ENCODE measurements around the gene CCDC89.

DNA sequence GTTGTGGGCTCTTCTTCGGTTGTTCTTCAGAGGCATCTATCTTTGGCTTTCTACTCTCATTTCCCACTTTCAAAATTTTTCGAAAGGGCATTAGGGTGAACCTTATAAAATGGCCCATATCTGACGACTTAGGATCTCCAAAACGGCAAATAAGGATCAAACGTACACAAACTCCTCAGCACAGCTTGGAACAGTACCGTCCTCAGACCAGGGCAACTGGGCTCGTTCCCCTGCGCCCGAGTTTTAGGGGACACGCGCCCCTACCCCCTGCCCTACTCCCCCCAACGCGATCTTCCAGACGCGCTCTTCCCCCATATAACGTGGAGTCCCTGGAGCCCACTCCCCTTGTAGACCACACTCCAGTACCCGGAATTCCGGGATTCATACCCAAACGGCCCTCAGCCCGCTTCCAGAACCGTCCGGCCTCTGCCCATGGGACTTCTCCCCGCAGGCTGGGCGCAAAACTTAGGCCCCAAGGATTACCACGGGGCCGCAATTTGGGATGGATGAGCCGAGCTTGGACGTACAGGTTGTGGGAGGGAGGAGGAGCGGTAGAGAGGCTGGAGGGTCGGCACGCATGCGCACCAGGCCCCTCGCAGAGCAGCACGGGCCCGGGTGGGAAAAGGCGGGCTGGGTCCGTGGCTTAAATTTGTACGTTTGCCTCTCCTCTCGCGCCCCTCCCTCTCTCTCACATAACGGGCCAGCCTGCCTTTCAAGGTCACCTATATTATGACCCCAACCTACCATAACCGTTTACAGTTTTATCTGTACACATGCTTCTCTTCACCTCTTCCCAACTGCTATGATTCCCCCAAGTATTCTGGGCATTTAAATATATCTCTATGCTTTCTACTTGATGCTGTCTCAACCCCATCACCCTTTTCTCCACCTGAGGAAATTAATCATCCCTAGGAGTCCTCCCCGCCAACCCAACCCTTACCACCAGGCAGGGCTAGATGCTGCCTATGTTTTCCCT lies 3.4 kb downstream of the CCDC89 start:
- TF ChIP-seq MZF1 (tag by site-specific recombination; IDR thresholded peaks at IDR 0.05; ENCODE audit: borderline replicate concordance) (no peak), ZNF621 (tag by site-specific recombination; IDR thresholded peaks at IDR 0.05) (no peak), SP7 (tag by site-specific recombination; IDR thresholded peaks at IDR 0.05) (peak; percentile 12; the same call in 1 of the 2 replicates)
- TF ChIP-seq, protein P1, sequence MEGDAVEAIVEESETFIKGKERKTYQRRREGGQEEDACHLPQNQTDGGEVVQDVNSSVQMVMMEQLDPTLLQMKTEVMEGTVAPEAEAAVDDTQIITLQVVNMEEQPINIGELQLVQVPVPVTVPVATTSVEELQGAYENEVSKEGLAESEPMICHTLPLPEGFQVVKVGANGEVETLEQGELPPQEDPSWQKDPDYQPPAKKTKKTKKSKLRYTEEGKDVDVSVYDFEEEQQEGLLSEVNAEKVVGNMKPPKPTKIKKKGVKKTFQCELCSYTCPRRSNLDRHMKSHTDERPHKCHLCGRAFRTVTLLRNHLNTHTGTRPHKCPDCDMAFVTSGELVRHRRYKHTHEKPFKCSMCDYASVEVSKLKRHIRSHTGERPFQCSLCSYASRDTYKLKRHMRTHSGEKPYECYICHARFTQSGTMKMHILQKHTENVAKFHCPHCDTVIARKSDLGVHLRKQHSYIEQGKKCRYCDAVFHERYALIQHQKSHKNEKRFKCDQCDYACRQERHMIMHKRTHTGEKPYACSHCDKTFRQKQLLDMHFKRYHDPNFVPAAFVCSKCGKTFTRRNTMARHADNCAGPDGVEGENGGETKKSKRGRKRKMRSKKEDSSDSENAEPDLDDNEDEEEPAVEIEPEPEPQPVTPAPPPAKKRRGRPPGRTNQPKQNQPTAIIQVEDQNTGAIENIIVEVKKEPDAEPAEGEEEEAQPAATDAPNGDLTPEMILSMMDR (tag by site-specific recombination; IDR thresholded peaks at IDR 0.05): no peak
